Measurements from ENCODE around the gene PAPOLB. TPM values are rescaled to one million over a fixed set of nuclear protein-coding genes. Genes with fewer than 3 reads are reported as not detected.

The PAPOLB gene
- total RNA-seq, 4 donors from 2014 or later: 0.38 TPM; not detected in 3

- DNase-seq: no peak
- H3K9me3 ChIP-seq: no peaks in the 10 kb centered on the region
- intact Hi-C loops (cut with DNase I): no loop called here
- WGBS, 2 donors: 72 to 76% methylated on average over 7 to 9 of the region's 9 CpGs
- H3K4me1 ChIP-seq: peaks cover 0 to 7% (median 0%) of the 10 kb centered on the region in 3 donors
- H3K4me3 ChIP-seq: no peak overlapping the region
- TF ChIP-seq POLR2A (IDR thresholded peaks at IDR 0.05) (no peak), CTCF (IDR thresholded peaks at IDR 0.05) (no peak)
- H3K36me3 ChIP-seq: no peaks in the 10 kb centered on the region
- H3K27ac ChIP-seq: no peak overlapping the region
- peaks cover 0 to 20% (median 0%) of the 10 kb centered on the region in 4 donors for H3K27me3 ChIP-seq
These were observed 39.2 kb downstream of the PAPOLB start for GRCh38 chr7:4822677-4823076.

GRCh38 chr7:4820967-4821471 is 40.8 kb downstream of the PAPOLB start:
- WGBS, 2 donors: 84 to 92% methylated on average over 4 to 6 of the region's 20 CpGs
- Histone ChIP-seq H3K4me1 (peaks cover 0 to 7% (median 0%) of the 10 kb centered on the region in 3 donors), H3K9me3 (no peaks in the 10 kb centered on the region), H3K27ac (peak overlapping the region in 1 of 4 donors; percentile 22), H3K36me3 (no peaks in the 10 kb centered on the region), H3K27me3 (peaks cover 0 to 23% (median 0%) of the 10 kb centered on the region in 4 donors), H3K4me3 (no peak overlapping the region)
- DNase-seq: no peak
- intact Hi-C loops (cut with DNase I): no loop called here
- TF ChIP-seq CTCF (IDR thresholded peaks at IDR 0.05) (no peak), POLR2A (IDR thresholded peaks at IDR 0.05) (no peak)

GRCh38 chr7:4820405-4820966 is 41.3 kb downstream of the PAPOLB start:
- peaks cover 0 to 7% (median 0%) of the 10 kb centered on the region in 3 donors for H3K4me1 ChIP-seq
- WGBS, 2 donors: 73 to 80% methylated on average over 3 to 5 of the region's 19 CpGs
- H3K9me3 ChIP-seq: no peaks in the 10 kb centered on the region
- intact Hi-C loops (cut with DNase I): no loop called here
- H3K27ac ChIP-seq: peak overlapping the region in 3 of 4 donors; percentile 16 to 34 (median 22)
- H3K27me3 ChIP-seq: peaks cover 0 to 23% (median 0%) of the 10 kb centered on the region in 4 donors
- H3K4me3 ChIP-seq: no peak overlapping the region
- H3K36me3 ChIP-seq: no peaks in the 10 kb centered on the region
- TF ChIP-seq CTCF (IDR thresholded peaks at IDR 0.05) (no peak), POLR2A (IDR thresholded peaks at IDR 0.05) (no peak)
- DNase-seq: no peak

- Histone ChIP-seq H3K36me3 (no peaks in the 10 kb centered on the region), H3K9me3 (no peaks in the 10 kb centered on the region), H3K27ac (peak overlapping the region in 3 of 4 donors; percentile 16 to 34 (median 22)), H3K4me1 (peaks cover 0 to 7% (median 0%) of the 10 kb centered on the region in 3 donors), H3K4me3 (no peak overlapping the region), H3K27me3 (peaks cover 0 to 26% (median 0%) of the 10 kb centered on the region in 4 donors)
- 53 to 80% methylated on average over 6 to 10 of the region's 39 CpGs for WGBS, 2 donors
- no peak for TF ChIP-seq CTCF (IDR thresholded peaks at IDR 0.05)
- no peak for TF ChIP-seq POLR2A (IDR thresholded peaks at IDR 0.05)
- intact Hi-C loops (cut with DNase I): no loop called here
- no peak for DNase-seq
These were observed 42.0 kb downstream of the PAPOLB start for GRCh38 chr7:4819560-4820404.

Data from esophagus squamous epithelium (tissue), 5 donors.